ENCODE results near the gene RAPGEF3. TPM values are rescaled to one million over a fixed set of nuclear protein-coding genes. Genes with fewer than 3 reads are reported as not detected.

The RAPGEF3 gene
- total and polyA plus RNA-seq, 2 donors (not counting 1 experiment from before 2014, with no cell fraction given) = 1.8 to 5.2 TPM

DNA sequence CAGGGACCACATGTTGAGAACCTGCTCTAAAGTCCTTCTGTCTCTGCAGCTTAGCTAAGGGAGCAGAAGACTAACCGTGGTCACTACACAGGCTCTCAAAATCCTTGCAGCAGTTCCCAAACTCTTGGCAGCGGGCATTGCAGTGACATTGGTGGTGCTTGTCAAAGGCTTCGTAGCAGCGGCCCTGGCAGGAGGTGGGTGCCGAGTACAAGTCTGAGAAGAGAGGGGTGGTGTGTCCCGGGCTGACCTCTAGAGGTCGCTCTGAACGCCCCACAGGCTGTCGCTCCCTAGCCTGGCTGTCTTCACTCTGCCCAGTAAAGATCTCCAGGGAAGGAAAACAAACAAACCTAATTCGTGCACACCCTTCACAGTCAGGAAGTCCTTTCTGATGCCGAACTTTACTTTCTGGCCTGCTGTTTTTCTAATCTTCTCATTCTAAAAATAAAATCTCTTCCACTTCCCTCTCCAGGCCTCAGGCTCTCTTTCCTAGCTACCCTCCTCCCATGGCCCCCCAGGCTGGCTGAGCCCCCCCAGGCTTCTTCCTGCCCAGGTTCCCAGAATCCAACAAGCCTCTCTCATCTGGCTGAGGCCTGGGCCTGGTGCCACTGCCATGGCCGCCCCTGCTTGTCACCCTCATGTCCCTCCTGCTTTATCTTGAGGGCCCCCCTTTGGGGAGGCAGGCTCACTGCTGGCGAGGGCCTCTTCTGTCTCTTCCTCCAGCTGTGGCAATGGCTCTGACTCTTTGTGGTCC is 41.1 kb downstream of the RAPGEF3 start:
- H3K27me3 Mint-ChIP-seq = no peaks in the 10 kb centered on the region
- peak overlapping the region; percentile 43 for H3K27ac Mint-ChIP-seq
- Histone ChIP-seq H3K4me3 (ENCODE audit: control extremely low read depth in 1 of 5, extremely low read depth in 1 of 5, insufficient read depth in 1 of 5, low read depth in 2 of 5, low read length in 4 of 5) (no peak overlapping the region), H3K4me2 (replicated peaks; ENCODE audit: low read depth, low read length, poor library complexity, severe bottlenecking) (peak overlapping the region; percentile 10), H2AFZ (ENCODE audit: insufficient read depth, low read depth, low read length, poor library complexity, severe bottlenecking) (peak overlapping the region; percentile 70), H4K20me1 (ENCODE audit: control insufficient read depth, insufficient read depth, low read length, poor library complexity, severe bottlenecking) (no peaks in the 10 kb centered on the region), H3K79me2 (ENCODE audit: control insufficient read depth, insufficient read depth, low read length) (peaks cover 6% of the 10 kb centered on the region), H3K27ac (ENCODE audit: low read length in 2 of 2) (peak overlapping the region; percentile 26 to 47), H3K36me3 (replicated peaks in 1 of 2; ENCODE audit: control extremely low read depth in 1 of 2, control insufficient read depth in 1 of 2, extremely low read depth in 1 of 2, insufficient read depth in 2 of 2, low read length in 1 of 2) (peaks cover 0 to 2% of the 10 kb centered on the region in 2 experiments), H3K9me3 (ENCODE audit: control extremely low read depth in 1 of 3, control insufficient read depth in 2 of 3, insufficient read depth in 1 of 3, low read length in 2 of 3) (no peaks in the 10 kb centered on the region), H3K27me3 (replicated peaks in 1 of 4; ENCODE audit: control extremely low read depth in 1 of 4, control insufficient read depth in 3 of 4, insufficient read depth in 4 of 4, low read length in 3 of 4) (no peaks in the 10 kb centered on the region), H3K9ac (ENCODE audit: low read length) (no peak overlapping the region), H3K4me1 (ENCODE audit: control insufficient read depth in 2 of 2, insufficient read depth in 2 of 2, low read length in 2 of 2) (peaks cover 11 to 26% of the 10 kb centered on the region in 2 donors)
- H3K9me3 Mint-ChIP-seq (ENCODE audit: insufficient read depth) = no peaks in the 10 kb centered on the region
- no peak overlapping the region for H3K4me3 Mint-ChIP-seq
- TF ChIP-seq EZH2 (IDR thresholded peaks at IDR 0.05; ENCODE audit: borderline replicate concordance, insufficient read depth, low read depth, low read length, poor library complexity, severe bottlenecking) = no peak
- TF ChIP-seq, protein P1, sequence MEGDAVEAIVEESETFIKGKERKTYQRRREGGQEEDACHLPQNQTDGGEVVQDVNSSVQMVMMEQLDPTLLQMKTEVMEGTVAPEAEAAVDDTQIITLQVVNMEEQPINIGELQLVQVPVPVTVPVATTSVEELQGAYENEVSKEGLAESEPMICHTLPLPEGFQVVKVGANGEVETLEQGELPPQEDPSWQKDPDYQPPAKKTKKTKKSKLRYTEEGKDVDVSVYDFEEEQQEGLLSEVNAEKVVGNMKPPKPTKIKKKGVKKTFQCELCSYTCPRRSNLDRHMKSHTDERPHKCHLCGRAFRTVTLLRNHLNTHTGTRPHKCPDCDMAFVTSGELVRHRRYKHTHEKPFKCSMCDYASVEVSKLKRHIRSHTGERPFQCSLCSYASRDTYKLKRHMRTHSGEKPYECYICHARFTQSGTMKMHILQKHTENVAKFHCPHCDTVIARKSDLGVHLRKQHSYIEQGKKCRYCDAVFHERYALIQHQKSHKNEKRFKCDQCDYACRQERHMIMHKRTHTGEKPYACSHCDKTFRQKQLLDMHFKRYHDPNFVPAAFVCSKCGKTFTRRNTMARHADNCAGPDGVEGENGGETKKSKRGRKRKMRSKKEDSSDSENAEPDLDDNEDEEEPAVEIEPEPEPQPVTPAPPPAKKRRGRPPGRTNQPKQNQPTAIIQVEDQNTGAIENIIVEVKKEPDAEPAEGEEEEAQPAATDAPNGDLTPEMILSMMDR (IDR thresholded peaks at IDR 0.05) = peak; percentile 70
- H3K4me1 Mint-ChIP-seq = peaks cover 34% of the 10 kb centered on the region
- ChIA-PET CTCF (interaction anchor here (0.8 to 23.9 kb wide), 8 partner anchors 9 to 121 kb away, joined by 3 to 584 read pairs (median 54); partner anchors contain the start of genes RAPGEF3 and SLC48A1), POLR2A (no interaction called here)
- intact Hi-C loops (cut with micrococcal nuclease) = no loop called here
- 17% methylated on average over 12 of the region's 13 CpGs for WGBS (ENCODE audit: insufficient coverage)
- ATAC-seq (ENCODE audit: low read depth) (peak; percentile 76), DNase-seq (peak; percentile 66)

DNA sequence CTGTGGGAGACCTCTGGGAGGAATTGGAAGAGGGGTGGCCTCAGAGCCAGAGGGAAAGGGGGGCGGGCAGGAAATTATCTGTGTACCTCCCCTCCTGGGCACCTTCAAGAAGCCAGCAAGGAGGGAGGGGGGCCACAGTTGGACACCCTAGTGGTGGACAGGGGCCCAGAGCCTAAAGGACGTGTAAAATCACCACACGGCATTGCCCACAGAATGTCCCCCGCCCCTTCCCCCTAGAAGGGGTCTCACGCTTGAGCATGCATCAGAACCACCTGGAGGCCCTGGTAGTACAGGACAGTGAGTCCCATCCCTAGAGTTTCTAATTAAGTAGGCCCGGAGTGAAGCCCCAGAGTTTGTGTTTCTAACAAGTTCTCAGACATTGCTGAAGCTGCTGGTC is 41.6 kb downstream of the RAPGEF3 start:
- intact Hi-C loops (cut with micrococcal nuclease) = no loop called here
- DNase-seq (no peak), ATAC-seq (ENCODE audit: low read depth) (no peak)
- Histone ChIP-seq H3K4me1 (ENCODE audit: control insufficient read depth in 2 of 2, insufficient read depth in 2 of 2, low read length in 2 of 2) (peaks cover 11 to 26% of the 10 kb centered on the region in 2 donors), H4K20me1 (ENCODE audit: control insufficient read depth, insufficient read depth, low read length, poor library complexity, severe bottlenecking) (no peaks in the 10 kb centered on the region), H3K9me3 (ENCODE audit: control extremely low read depth in 1 of 3, control insufficient read depth in 2 of 3, insufficient read depth in 1 of 3, low read length in 2 of 3) (no peaks in the 10 kb centered on the region), H3K9ac (ENCODE audit: low read length) (no peak overlapping the region), H2AFZ (ENCODE audit: insufficient read depth, low read depth, low read length, poor library complexity, severe bottlenecking) (peak overlapping the region; percentile 70), H3K4me2 (replicated peaks; ENCODE audit: low read depth, low read length, poor library complexity, severe bottlenecking) (peak overlapping the region; percentile 10), H3K4me3 (ENCODE audit: control extremely low read depth in 1 of 5, extremely low read depth in 1 of 5, insufficient read depth in 1 of 5, low read depth in 2 of 5, low read length in 4 of 5) (no peak overlapping the region), H3K27ac (ENCODE audit: low read length in 2 of 2) (no peak overlapping the region), H3K27me3 (replicated peaks in 1 of 4; ENCODE audit: control extremely low read depth in 1 of 4, control insufficient read depth in 3 of 4, insufficient read depth in 4 of 4, low read length in 3 of 4) (no peaks in the 10 kb centered on the region), H3K79me2 (ENCODE audit: control insufficient read depth, insufficient read depth, low read length) (peaks cover 12% of the 10 kb centered on the region), H3K36me3 (replicated peaks in 1 of 2; ENCODE audit: control extremely low read depth in 1 of 2, control insufficient read depth in 1 of 2, extremely low read depth in 1 of 2, insufficient read depth in 2 of 2, low read length in 1 of 2) (peaks cover 0 to 2% of the 10 kb centered on the region in 2 experiments)
- WGBS (ENCODE audit: insufficient coverage) = 89% methylated on average over 6 of the region's 6 CpGs
- H3K27me3 Mint-ChIP-seq = no peaks in the 10 kb centered on the region
- CTCF ChIA-PET = interaction anchor here (0.8 to 23.9 kb wide), 10 partner anchors 10 to 121 kb away, joined by 3 to 584 read pairs (median 16); partner anchors contain the start of genes RAPGEF3, RPAP3 and SLC48A1
- no peaks in the 10 kb centered on the region for H3K9me3 Mint-ChIP-seq (ENCODE audit: insufficient read depth)
- no peak overlapping the region for H3K27ac Mint-ChIP-seq
- POLR2A ChIA-PET = no interaction called here
- no peak for TF ChIP-seq EZH2 (IDR thresholded peaks at IDR 0.05; ENCODE audit: borderline replicate concordance, insufficient read depth, low read depth, low read length, poor library complexity, severe bottlenecking)
- TF ChIP-seq, protein P1 (IDR thresholded peaks at IDR 0.05) = no peak
- H3K4me1 Mint-ChIP-seq = peaks cover 34% of the 10 kb centered on the region
- no peak overlapping the region for H3K4me3 Mint-ChIP-seq
